Right hindlimb (tissue), 1 donor: ENCODE results near the gene TBC1D2B.

Experiments used
- DNase-seq: peaks from one replicate; pipeline ENCODE4 v3.0.0-alpha.2; 2018

The TBC1D2B gene

GRCh38 chr15:78077053-78077870, at the start of gene TBC1D2B:
TSS of gene TBC1D2B (minus strand) at chr15:78077711. CDS start at chr15:78077652, 59 bp downstream.
- DNase-seq: peak; percentile 73

GRCh38 chr15:78125267-78125666, 47.8 kb upstream of the TBC1D2B start:
- no peak for DNase-seq

- no peak for DNase-seq
Measured at GRCh38 chr15:78120523-78120922, 43.0 kb upstream of the TBC1D2B start.

- no peak for DNase-seq
Measured at GRCh38 chr15:78112551-78112950, 35.0 kb upstream of the TBC1D2B start.

GRCh38 chr15:78111788-78112187, 34.3 kb upstream of the TBC1D2B start:
- DNase-seq: no peak

GRCh38 chr15:78110916-78111475, 33.5 kb upstream of the TBC1D2B start:
- no peak for DNase-seq

GRCh38 chr15:78110096-78110495, 32.6 kb upstream of the TBC1D2B start:
- DNase-seq: no peak

DNA sequence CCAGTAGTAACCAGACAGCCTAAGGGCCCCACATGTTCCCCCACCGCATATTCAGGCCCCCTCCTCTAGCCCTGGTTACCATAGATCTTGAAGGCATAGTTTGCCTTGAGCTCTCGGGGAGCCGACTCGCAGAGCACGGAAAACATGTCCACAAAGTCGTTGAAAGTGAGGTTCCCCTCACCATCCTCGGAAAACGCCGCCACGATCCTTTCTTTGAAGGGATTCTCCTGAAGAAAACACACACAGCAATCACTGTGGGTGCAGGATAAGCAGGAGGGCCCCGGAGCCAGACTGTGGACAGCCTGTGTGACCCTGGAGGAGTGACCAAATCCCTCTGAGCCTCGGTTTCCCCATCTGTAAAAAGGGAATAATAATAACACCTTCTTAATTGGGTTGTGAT, 31.6 kb upstream of the TBC1D2B start:
- no peak for DNase-seq

- peak; percentile 85 for DNase-seq
Measured at GRCh38 chr15:78108300-78109084, 31.0 kb upstream of the TBC1D2B start.

DNA sequence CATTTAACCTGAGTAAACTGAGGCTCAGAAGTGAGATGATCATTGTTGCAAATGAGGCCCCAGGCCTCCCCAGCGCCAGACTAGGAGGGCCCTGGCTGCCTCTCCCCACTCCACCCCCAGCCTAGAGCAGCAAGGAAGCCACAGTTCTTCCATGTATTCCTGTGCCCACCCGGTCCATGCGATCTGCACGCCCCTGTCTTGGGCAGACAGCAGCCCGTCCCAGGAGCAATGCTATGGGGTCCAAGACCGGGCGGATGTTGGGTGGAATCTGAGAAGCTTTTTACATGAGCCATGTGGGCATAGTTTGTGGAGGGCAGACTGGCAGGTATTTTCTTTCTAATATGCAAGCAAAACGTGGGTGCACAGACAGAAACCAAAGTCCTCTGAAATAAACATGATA, 30.0 kb upstream of the TBC1D2B start:
- DNase-seq: no peak

DNA sequence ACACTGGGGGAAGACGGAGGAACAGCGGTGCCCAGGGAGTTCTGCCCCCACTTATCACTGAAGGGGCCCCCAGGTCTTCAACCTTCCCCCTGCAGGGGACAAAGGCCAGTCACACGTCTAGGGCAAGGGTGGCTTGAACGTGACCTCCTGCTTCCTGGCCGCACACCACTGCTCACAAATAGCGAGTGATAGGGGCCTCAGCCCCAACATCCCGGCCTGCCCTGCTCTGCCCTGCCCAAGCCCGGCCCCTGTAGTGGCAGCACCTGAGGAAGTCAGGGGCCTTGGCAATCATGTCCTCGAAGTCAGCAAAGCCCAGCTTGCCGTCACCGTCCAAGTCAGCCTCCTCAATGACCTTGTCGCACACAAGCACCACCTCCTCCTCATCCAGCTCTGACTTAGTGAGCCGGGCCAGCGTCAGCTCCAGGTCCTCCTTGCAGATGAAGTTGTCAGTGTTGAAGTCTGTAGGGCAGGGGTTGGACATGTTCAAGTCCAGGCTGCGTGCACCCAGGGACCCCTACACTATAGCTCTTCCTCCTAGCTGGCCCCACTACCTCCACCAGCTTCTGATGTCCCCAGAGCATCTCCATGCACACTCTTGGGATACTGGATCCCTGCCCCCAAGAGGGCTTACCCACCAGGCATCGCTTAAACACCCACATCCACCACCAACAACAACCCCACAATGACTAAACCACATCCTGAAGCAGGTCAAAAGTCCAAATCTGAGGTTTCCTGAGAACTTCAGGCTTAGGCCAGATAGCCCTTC, 28.1 kb upstream of the TBC1D2B start:
- no peak for DNase-seq

GRCh38 chr15:78104566-78105475, 27.3 kb upstream of the TBC1D2B start:
- no peak for DNase-seq

DNA sequence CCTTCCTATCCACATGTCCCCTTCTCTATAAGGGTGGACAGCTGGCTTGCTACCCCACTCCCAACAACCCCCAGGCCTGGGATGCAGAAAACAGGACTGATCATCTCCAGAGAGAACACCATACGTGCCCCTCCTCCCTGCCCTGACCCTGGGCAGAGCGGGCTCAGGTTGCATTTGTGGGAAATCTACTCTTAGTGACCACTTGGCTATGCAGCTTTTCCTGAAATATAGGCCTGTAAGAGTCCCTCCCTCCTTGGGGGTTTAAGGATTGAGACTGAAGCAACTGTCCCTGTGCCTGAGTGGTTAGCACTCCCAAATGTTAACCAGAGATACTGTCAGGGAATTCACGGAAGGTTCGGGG, 26.6 kb upstream of the TBC1D2B start:
- no peak for DNase-seq

DNA sequence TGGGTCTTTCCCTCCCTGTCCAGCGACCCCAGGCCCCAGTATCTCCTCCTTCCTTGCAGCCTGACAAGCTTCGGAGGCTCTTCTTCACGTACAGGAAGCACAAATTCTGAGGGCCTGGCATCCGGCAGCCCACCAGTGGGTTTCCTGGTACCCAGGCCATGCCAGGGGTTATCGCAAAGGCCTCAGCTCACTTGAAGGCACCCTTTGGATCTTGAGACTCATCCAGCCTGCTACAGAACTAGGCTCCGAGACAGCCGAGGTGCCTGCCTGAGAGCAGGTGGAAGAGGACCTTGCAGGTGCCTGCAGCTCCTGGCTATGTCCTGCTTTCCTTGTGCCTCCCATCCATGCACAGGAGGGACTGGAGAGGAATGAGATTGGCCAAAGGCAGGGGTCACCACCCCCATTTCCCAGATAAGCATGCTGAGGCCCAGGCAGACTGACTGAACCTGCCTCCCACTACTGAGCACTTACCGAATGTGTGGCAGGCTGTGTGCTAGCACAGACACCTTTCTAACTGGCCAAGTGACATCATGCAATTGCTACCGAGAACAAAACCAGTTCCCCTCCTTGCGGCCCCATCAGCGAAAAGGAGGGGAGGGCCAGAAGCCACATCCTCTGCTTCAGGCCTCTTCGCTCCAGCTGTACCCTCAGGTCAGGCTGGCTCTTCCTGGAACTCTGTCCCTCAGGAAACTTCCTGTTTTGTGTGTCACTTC, 26.1 kb upstream of the TBC1D2B start:
- DNase-seq: peak; percentile 42

DNA sequence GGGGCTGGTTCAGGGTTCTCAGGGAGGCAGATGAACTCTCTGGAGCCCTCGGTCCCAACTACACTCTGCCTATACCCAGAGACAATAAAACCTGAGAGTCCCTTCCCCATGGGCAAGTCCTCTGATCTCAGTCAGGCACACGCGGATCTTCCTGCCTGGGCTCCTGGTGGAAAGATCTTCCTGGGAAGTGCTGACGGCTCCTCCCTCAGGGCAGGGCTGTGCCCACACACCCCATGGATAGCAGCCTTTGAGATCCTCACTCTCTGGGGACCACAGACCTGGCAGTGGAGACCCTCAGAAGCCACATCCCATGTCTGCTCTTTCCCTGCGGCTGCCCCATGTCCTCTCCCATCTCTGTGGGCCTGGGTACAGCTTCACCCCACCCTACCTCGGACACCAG, 25.2 kb upstream of the TBC1D2B start:
- DNase-seq: no peak

- no peak for DNase-seq
Measured at GRCh38 chr15:78102211-78102610, 24.7 kb upstream of the TBC1D2B start.

- no peak for DNase-seq
Measured at GRCh38 chr15:78101423-78102105, 24.1 kb upstream of the TBC1D2B start.

DNA sequence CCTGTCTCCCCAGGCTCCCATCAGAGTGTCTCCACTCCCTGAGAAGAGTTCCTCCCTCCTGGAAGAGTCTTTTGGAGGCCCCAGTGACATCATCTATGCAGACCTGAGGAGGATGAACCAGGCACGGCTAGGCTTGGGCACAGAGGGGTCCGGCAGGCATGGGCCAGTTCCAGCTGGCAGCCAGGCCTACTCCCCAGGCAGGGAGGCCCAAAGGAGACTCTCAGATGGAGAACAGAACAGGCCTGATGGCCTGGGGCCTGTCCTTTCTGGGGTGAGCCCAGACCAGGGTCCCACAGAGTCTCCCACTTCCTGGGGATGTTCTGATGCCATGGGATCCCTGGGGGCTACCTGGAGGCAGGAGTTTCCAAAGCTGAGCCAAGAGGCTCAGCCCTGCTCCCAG, 23.4 kb upstream of the TBC1D2B start:
- DNase-seq: no peak

DNA sequence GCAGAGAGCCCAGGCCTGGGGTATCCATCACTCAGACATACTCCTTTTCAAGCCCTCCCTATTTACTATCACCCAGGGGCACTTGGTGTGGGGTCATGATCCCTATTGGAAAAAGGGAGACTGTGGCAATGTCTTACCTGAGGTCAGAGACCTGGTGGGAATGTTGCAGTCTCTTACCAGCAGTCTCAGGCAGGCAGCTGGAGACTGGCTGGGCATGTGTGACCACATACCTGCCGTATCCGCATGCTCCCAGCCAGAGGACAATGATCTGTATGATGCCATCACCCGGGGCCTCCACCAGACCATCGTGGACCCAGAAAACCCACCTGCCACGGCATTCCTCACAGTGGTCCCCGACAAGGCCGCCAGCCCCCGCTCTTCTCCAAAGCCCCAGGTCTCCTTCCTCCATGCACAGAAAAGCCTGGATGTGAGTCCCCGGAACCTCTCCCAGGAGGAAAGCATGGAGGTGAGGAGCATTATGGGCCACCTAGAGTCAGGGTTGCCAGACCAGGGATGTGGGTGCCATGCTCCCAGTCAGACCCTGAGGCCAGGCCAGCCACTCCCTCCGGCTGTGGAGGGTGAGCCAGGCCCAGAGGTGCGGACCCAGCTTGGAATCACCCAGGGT, 20.7 kb upstream of the TBC1D2B start:
- DNase-seq: no peak

DNA sequence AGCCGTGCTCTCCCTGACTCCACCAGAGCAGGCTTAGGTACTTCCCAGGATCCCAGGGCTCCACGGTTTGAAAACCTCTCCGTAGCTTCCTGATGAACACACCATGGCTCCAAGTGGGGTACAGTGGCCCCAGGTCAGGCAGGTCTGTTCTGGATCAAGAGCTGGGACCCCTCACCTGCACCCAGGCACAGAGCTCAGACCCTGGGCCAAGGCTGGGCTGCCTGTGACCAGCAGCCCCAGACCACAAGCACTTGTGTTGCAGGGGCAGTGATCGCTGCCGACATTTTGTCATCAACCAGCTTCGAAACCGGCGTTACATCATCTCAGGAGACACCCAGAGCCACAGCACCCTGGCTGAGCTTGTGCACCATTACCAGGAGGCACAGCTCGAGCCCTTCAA, 20.2 kb upstream of the TBC1D2B start:
- DNase-seq: no peak
